ENCODE data around the gene HJURP. TPM values are rescaled to one million over a fixed set of nuclear protein-coding genes. Genes with fewer than 3 reads are reported as not detected.

HJURP gene
- total and polyA plus RNA-seq, 9 of the 15 experiments (the other 6 are each of a cell fraction or from before 2014, with no cell fraction given): 13.8 to 102 (median 28.3) TPM

DNA sequence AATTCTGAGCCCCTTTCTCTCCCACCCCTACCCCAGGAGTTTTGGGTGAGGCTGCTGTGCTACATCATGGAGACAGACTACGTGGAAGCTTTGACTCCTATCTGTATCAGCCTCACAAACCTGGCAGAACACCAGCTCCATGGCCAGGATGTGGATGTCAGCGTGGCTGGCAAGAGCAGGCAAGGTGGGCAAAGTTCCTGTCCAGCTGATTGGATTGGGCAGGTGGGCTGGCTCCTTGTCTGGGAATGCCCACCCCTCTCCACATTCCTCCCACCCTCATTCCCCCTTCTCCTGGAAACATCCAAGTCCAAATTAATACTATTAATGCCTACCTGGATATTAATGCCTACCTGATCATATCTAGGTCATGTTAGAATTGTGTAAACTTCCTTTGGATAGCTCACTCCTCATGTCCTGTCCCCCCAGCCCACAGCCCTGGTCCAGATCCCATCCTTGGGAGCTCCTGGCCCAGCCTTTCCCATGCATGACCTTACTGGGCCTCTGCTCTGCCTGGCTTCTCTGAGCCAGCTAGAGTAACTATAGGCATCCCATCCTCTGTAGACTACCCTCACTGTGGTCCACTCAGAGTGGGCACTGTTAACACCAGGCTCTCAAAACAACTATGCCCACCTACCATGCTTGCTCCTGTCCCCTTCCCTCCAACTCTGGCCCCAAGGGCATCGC, 52.1 kb downstream of the HJURP start (continued):
- TF ChIP-seq, protein P1, sequence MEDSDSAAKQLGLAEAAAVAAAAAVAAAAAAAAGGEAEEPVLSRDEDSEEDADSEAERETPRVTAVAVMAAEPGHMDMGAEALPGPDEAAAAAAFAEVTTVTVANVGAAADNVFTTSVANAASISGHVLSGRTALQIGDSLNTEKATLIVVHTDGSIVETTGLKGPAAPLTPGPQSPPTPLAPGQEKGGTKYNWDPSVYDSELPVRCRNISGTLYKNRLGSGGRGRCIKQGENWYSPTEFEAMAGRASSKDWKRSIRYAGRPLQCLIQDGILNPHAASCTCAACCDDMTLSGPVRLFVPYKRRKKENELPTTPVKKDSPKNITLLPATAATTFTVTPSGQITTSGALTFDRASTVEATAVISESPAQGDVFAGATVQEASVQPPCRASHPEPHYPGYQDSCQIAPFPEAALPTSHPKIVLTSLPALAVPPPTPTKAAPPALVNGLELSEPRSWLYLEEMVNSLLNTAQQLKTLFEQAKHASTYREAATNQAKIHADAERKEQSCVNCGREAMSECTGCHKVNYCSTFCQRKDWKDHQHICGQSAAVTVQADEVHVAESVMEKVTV (CRISPR knock-in tag; IDR thresholded peaks at IDR 0.05): no peak
- TF ChIP-seq, protein P2, sequence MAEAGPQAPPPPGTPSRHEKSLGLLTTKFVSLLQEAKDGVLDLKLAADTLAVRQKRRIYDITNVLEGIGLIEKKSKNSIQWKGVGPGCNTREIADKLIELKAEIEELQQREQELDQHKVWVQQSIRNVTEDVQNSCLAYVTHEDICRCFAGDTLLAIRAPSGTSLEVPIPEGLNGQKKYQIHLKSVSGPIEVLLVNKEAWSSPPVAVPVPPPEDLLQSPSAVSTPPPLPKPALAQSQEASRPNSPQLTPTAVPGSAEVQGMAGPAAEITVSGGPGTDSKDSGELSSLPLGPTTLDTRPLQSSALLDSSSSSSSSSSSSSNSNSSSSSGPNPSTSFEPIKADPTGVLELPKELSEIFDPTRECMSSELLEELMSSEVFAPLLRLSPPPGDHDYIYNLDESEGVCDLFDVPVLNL (CRISPR knock-in tag; IDR thresholded peaks at IDR 0.05; ENCODE audit: low read depth): no peak
- TF ChIP-seq MXI1 (IDR thresholded peaks at IDR 0.05; ENCODE audit: low read depth, low read length): no peak
- TF ChIP-seq, protein P3, sequence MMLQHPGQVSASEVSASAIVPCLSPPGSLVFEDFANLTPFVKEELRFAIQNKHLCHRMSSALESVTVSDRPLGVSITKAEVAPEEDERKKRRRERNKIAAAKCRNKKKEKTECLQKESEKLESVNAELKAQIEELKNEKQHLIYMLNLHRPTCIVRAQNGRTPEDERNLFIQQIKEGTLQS (IDR thresholded peaks at IDR 0.05): no peak
- TF ChIP-seq, protein P3 (CRISPR knock-in tag; conservative IDR thresholded peaks at IDR 0.05): no peak
- TF ChIP-seq ZNF696 (CRISPR knock-in tag; conservative IDR thresholded peaks at IDR 0.05): no peak
- TF ChIP-seq, protein P4, sequence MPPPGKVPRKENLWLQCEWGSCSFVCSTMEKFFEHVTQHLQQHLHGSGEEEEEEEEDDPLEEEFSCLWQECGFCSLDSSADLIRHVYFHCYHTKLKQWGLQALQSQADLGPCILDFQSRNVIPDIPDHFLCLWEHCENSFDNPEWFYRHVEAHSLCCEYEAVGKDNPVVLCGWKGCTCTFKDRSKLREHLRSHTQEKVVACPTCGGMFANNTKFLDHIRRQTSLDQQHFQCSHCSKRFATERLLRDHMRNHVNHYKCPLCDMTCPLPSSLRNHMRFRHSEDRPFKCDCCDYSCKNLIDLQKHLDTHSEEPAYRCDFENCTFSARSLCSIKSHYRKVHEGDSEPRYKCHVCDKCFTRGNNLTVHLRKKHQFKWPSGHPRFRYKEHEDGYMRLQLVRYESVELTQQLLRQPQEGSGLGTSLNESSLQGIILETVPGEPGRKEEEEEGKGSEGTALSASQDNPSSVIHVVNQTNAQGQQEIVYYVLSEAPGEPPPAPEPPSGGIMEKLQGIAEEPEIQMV (tag; conservative IDR thresholded peaks at IDR 0.05; ENCODE audit: low read depth): no peak
- TF ChIP-seq, protein P5, sequence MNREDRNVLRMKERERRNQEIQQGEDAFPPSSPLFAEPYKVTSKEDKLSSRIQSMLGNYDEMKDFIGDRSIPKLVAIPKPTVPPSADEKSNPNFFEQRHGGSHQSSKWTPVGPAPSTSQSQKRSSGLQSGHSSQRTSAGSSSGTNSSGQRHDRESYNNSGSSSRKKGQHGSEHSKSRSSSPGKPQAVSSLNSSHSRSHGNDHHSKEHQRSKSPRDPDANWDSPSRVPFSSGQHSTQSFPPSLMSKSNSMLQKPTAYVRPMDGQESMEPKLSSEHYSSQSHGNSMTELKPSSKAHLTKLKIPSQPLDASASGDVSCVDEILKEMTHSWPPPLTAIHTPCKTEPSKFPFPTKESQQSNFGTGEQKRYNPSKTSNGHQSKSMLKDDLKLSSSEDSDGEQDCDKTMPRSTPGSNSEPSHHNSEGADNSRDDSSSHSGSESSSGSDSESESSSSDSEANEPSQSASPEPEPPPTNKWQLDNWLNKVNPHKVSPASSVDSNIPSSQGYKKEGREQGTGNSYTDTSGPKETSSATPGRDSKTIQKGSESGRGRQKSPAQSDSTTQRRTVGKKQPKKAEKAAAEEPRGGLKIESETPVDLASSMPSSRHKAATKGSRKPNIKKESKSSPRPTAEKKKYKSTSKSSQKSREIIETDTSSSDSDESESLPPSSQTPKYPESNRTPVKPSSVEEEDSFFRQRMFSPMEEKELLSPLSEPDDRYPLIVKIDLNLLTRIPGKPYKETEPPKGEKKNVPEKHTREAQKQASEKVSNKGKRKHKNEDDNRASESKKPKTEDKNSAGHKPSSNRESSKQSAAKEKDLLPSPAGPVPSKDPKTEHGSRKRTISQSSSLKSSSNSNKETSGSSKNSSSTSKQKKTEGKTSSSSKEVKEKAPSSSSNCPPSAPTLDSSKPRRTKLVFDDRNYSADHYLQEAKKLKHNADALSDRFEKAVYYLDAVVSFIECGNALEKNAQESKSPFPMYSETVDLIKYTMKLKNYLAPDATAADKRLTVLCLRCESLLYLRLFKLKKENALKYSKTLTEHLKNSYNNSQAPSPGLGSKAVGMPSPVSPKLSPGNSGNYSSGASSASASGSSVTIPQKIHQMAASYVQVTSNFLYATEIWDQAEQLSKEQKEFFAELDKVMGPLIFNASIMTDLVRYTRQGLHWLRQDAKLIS (CRISPR knock-in tag; IDR thresholded peaks at IDR 0.05): no peak
- no peak for TF ChIP-seq IRF2 (CRISPR knock-in tag; IDR thresholded peaks at IDR 0.05)
- TF ChIP-seq RBM14 (IDR thresholded peaks at IDR 0.05; ENCODE audit: borderline replicate concordance, insufficient read depth, low read depth, low read length): no peak

Measured in K562 (cell line).